K562 (cell line): ENCODE data around the gene PACRG. TPM values are rescaled to one million over a fixed set of nuclear protein-coding genes. Genes with fewer than 3 reads are reported as not detected.

ENCODE experiments used
- ATAC-seq: fragments of 200-7000 bp; cut with Tn5 transposase; 3 replicates; pipeline ENCODE4 v1.9.1; 2020; ENCODE audit warnings: moderate library complexity
- BruUV-seq: library from RNA; stranded (reverse); fragments of 400-500 nt; replicated peaks from 2 replicates; lab custom pipeline; 2021; lab: Mats Ljungman, UMichigan
- CTCF ChIA-PET: fragments of 300-600 bp; formaldehyde crosslinking; extraction: SDS; loops from one replicate; lab custom pipeline; 2021; ENCODE audit warnings: low intra/inter-chr PET ratio; lab: Yijun Ruan, JAX
- POLR2A ChIA-PET: fragments of 300-600, 350-650 bp; sonication (Branson Sonifier 250); formaldehyde crosslinking; extraction: SDS; loops from one replicate; lab custom pipeline; 2021; ENCODE audit warnings: antibody characterized with exemption, inconsistent platforms; lab: Yijun Ruan, JAX
- DNase-seq, 4 experiments: peaks; one replicate each; pipeline versions ENCODE4 v3.0.0 to v3.0.0-alpha.2; 2011 to 2018; ENCODE audit warnings: low spot score in 3 of 4, mixed read lengths in 3 of 4; ENCODE audit errors: extremely low read depth in 1 of 4
- FAIRE-seq: peaks from 2 replicates; lab custom pipeline; 2011; peaks lifted over from hg19 to GRCh38; lab: Jason Lieb, UNC
- H2AFZ ChIP-seq: 2 replicates; pipeline ENCODE4 v1.6.0; 2011; ENCODE audit warnings: low read depth, low read length, control low read depth, inconsistent platforms
- H3K27ac ChIP-seq: fragments of 200-600 bp; 3 replicates; pipeline ENCODE4 v1.8.0; 2011; ENCODE audit warnings: low read depth, mild to moderate bottlenecking, control low read depth, inconsistent platforms, low read length, moderate library complexity, mixed read lengths; ENCODE audit errors: extremely low read depth
- H3K27me3 ChIP-seq, 2 experiments: fragments of 300-600 bp in 1 of 2; 2 replicates in 1 of 2; 3 replicates in 1 of 2; pipeline versions ENCODE4 v1.6.0 to v1.8.0; 2011; ENCODE audit warnings: inconsistent platforms in 2 of 2, low read length in 2 of 2, mild to moderate bottlenecking in 1 of 2, mixed read lengths in 1 of 2, moderate library complexity in 1 of 2; ENCODE audit not compliant: control insufficient read depth in 2 of 2, insufficient read depth in 2 of 2
- H3K36me3 ChIP-seq: fragments of 300-600 bp; 3 replicates; pipeline ENCODE4 v1.8.0; 2011; ENCODE audit warnings: mild to moderate bottlenecking, low read length, inconsistent platforms; ENCODE audit not compliant: control insufficient read depth, insufficient read depth
- H3K4me1 ChIP-seq, 2 experiments: fragments of 200-600 bp in 1 of 2; replicated peaks in 1 of 2; 2 replicates in 1 of 2; 3 replicates in 1 of 2; pipeline versions ENCODE4 v1.5.1 to v1.8.0; 2011; ENCODE audit warnings: inconsistent platforms in 2 of 2, low read length in 2 of 2, mild to moderate bottlenecking in 1 of 2, mixed read lengths in 1 of 2, moderate library complexity in 1 of 2; ENCODE audit not compliant: control insufficient read depth in 2 of 2, insufficient read depth in 2 of 2
- H3K4me2 ChIP-seq: 2 replicates; pipeline ENCODE4 v1.6.1; 2011; ENCODE audit warnings: low read length, control low read depth, inconsistent platforms, mixed read lengths; ENCODE audit not compliant: insufficient read depth
- H3K4me3 ChIP-seq: fragments of 200-600 bp; sonication (generic), shearing (Covaris generic); 2 replicates; pipeline ENCODE4 v1.5.1; 2016; ENCODE audit warnings: control low read depth, inconsistent platforms
- H3K79me2 ChIP-seq: fragments of 200-600 bp; 3 replicates; pipeline ENCODE4 v1.8.0; 2011; ENCODE audit warnings: low read length, inconsistent platforms; ENCODE audit not compliant: control insufficient read depth, insufficient read depth
- H3K9ac ChIP-seq, 2 experiments: 2 replicates each; pipeline versions ENCODE4 v1.6.0 to v1.6.1; 2011; ENCODE audit warnings: low read depth in 2 of 2, low read length in 2 of 2, control low read depth in 1 of 2, inconsistent platforms in 1 of 2, mild to moderate bottlenecking in 1 of 2, mixed read lengths in 1 of 2; ENCODE audit not compliant: insufficient read depth in 1 of 2
- H3K9me1 ChIP-seq: one replicate; pipeline ENCODE4 v1.6.0; 2011; ENCODE audit warnings: inconsistent platforms, mild to moderate bottlenecking, low read length, moderate library complexity; ENCODE audit not compliant: control insufficient read depth, insufficient read depth
- H3K9me3 ChIP-seq: replicated peaks from 2 replicates; pipeline ENCODE4 v1.5.1; 2011; ENCODE audit warnings: low read depth, low read length, inconsistent platforms; ENCODE audit not compliant: control insufficient read depth, insufficient read depth
- H4K20me1 ChIP-seq: replicated peaks from 2 replicates; pipeline ENCODE4 v1.6.1; 2011; ENCODE audit warnings: low read length, inconsistent platforms, mixed read lengths; ENCODE audit not compliant: control insufficient read depth, insufficient read depth
- CEBPB ChIP-seq: fragments of 450-650 bp; IDR thresholded peaks from 2 replicates; pipeline ENCODE4 v1.6.1; 2016; ENCODE audit warnings: missing genetic modification characterization, missing compliant biosample characterization
- CEBPG ChIP-seq, 3 experiments: fragments of 200-800 bp in 1 of 3; sonication (Bioruptor generic) in 1 of 3; sonication (generic) in 1 of 3; formaldehyde crosslinking in 1 of 3; IDR thresholded peaks in 2 of 3; conservative IDR thresholded peaks in 1 of 3; 2 replicates each; pipeline versions ENCODE4 v1.6.1 to v1.8.0; 2016 to 2022; ENCODE audit warnings: missing compliant biosample characterization in 2 of 3, missing genetic modification characterization in 2 of 3, mild to moderate bottlenecking in 1 of 3, missing genetic modification reagents in 1 of 3
- HDAC1 ChIP-seq, 2 experiments: fragments of 450-650 bp; IDR thresholded peaks; 2 replicates each; pipeline ENCODE4 v1.6.1; 2016 to 2017; ENCODE audit warnings: inconsistent platforms in 1 of 2, mild to moderate bottlenecking in 1 of 2, moderate library complexity in 1 of 2
- ZNF280A ChIP-seq: fragments of 450-650 bp; IDR thresholded peaks from 2 replicates; pipeline ENCODE4 v1.6.1; 2018; ENCODE audit warnings: mild to moderate bottlenecking, low read depth; ENCODE audit not compliant: partially characterized antibody
- ZNF3 ChIP-seq: fragments of 250-450 bp; sonication (Bioruptor Pico); IDR thresholded peaks from 2 replicates; pipeline ENCODE4 v1.5.0; 2021; ENCODE audit warnings: mild to moderate bottlenecking, moderate library complexity
- WGBS: fragments of 100-300 bp; shearing (Covaris generic); methylation state at CpG from one replicate; pipeline ENCODE4 v1.1.6; 2016; ENCODE audit warnings: low coverage, mixed read lengths; ENCODE audit not compliant: insufficient coverage; ENCODE audit errors: missing lambda C conversion rate; 5-methylcytosine and 5-hydroxymethylcytosine counted together
- in situ Hi-C: fragments of 300-500 bp; cut with MboI; formaldehyde crosslinking; loops from 4 replicates; pipeline ENCODE4 v1.15.0; 2018; ENCODE audit warnings: inconsistent platforms, mixed read lengths
- intact Hi-C: fragments of 100-400 bp; cut with micrococcal nuclease; formaldehyde crosslinking; loops from 2 replicates; pipeline ENCODE4 v1.14.2; 2022
- polyA plus RNA-seq, 8 experiments: library from polyadenylated mRNA; depleted of rRNA in 4 of 8; stranded (reverse) in 5 of 8; unstranded in 3 of 8; fragments of >200 nt; fragmentation: Nextera tagmentation in 2 of 8; fragmentation: Illumina TruSeq in 1 of 8; extraction: Ambion mirVana in 2 of 8; extraction: Trizol in 1 of 8; gene quantifications; 2 replicates each; pipeline versions ENCODE4 v1.2.1 to v1.2.3, GENCODE V29; 2011 to 2014; ENCODE audit warnings: inconsistent platforms in 1 of 8, missing spikeins in 1 of 8
- total RNA-seq, 7 experiments: library from RNA; depleted of rRNA in 6 of 7; stranded (reverse); fragments of >200 nt in 6 of 7; fragmentation: Illumina TruSeq in 2 of 7; extraction: Trizol in 2 of 7; gene quantifications; 2 replicates each; pipeline versions ENCODE4 v1.2.1 to v1.2.3, GENCODE V29; 2011 to 2021; ENCODE audit warnings: low replicate concordance in 1 of 7
- TF ChIP-seq, protein P1 (sequence below), 2 experiments: fragments of 450-650 bp; conservative IDR thresholded peaks; 2 replicates each; pipeline ENCODE4 v1.6.1; 2017; ENCODE audit warnings: mild to moderate bottlenecking in 2 of 2, moderate library complexity in 2 of 2

PACRG gene
- total and polyA plus RNA-seq, 9 of the 15 experiments (the other 6 are each of a cell fraction or from before 2014, with no cell fraction given), result 0.04 TPM; not detected in 8

DNA sequence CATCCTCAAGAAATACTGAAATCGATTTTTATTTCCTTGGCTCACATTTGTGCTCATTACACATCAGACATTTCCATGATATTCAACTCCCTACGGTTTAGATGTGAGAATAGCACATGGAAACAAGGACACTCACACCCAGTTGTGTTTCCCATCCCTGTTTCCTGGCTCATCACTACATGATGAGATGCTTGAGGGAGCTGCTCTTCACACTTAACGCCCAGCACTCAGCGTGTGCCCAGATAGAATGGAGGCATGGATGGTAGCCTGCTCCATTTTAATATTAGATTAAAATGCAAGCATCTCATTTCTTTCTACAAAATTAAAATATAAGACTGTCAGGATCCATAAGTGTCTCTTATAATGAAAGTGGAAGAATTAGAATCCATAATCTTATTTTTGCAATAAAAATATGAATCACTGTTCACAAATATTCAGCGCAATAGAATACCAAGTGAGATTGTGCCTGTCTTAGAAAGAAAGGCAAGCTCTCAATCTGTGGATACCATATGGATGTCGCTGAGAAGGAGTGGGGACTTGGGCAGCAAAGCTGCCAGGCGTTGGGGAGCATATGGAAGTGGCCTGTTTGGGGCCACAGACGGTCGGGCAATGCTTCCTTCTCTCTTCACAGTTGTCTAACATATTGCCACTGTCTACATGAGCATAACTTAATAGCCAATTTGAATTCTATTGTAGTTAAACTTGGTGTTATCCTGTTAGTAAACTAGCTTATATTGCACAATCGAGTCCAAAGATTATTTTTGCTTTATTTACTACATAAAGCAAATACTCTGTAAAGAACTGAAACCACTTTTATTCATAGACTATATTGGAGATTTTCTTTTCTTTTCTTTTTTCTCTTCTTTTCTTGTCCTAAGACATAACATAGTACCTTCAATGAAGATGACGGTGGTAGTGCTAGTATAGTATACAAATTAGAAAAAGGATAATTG, 479.9 kb downstream of the PACRG start:
- in situ Hi-C loops, result no loop called here
- WGBS, result 0% methylated on average over 11 of the region's 11 CpGs
- no peak for ATAC-seq
- H3K4me3 ChIP-seq, result no peak overlapping the region
- TF ChIP-seq ZNF3 (CRISPR knock-in tag) (no peak), HDAC1 (IDR thresholded peaks at IDR 0.05) (no peak), CEBPB (tag) (peak; percentile 67), ZNF280A (no peak), CEBPG (CRISPR knock-in tag; IDR thresholded peaks at IDR 0.05) (no peak), CEBPG (tag; conservative IDR thresholded peaks at IDR 0.05 in 1 of 2, IDR thresholded peaks at IDR 0.05 in 1 of 2) (peak in 1 of 2 experiments; percentile 79; a peak in 2 of 4 replicates)
- TF ChIP-seq, protein P1, sequence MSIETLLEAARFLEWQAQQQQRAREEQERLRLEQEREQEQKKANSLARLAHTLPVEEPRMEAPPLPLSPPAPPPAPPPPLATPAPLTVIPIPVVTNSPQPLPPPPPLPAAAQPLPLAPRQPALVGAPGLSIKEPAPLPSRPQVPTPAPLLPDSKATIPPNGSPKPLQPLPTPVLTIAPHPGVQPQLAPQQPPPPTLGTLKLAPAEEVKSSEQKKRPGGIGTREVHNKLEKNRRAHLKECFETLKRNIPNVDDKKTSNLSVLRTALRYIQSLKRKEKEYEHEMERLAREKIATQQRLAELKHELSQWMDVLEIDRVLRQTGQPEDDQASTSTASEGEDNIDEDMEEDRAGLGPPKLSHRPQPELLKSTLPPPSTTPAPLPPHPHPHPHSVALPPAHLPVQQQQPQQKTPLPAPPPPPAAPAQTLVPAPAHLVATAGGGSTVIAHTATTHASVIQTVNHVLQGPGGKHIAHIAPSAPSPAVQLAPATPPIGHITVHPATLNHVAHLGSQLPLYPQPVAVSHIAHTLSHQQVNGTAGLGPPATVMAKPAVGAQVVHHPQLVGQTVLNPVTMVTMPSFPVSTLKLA (conservative IDR thresholded peaks at IDR 0.05), result no peak
- TF ChIP-seq, all 486 proteins: peak for 2
- no peak for FAIRE-seq
- Histone ChIP-seq H3K9me3 (no peaks in the 10 kb centered on the region), H3K79me2 (no peaks in the 10 kb centered on the region), H3K9ac (no peak overlapping the region), H3K4me2 (no peak overlapping the region), H2AFZ (no peak overlapping the region), H4K20me1 (no peaks in the 10 kb centered on the region), H3K36me3 (no peaks in the 10 kb centered on the region), H3K27ac (no peak overlapping the region), H3K27me3 (peaks cover 2 to 7% of the 10 kb centered on the region in 2 experiments; a peak in 3 of 5 replicates), H3K9me1 (no peaks in the 10 kb centered on the region), H3K4me1 (no peaks in the 10 kb centered on the region)
- no TSS peak for BruUV-seq
- DNase-seq, result no peak
- ChIA-PET CTCF (no interaction called here), POLR2A (no interaction called here)
- intact Hi-C loops, result no loop called here
